LHCN-M2 (cell line): ENCODE data around the gene TESK2. TPM values are rescaled to one million over a fixed set of nuclear protein-coding genes. Genes with fewer than 3 reads are reported as not detected.
"Not testable (repeated sequence)": the region's sequence is repeated elsewhere in the genome, so short reads cannot be mapped to it uniquely, and the experiment has no call there.

ENCODE experiments used
- DNase-seq: peaks from one replicate; pipeline ENCODE4 v3.0.0-alpha.2; 2012; ENCODE audit warnings: low read depth
- total RNA-seq: library from RNA; depleted of rRNA; stranded (reverse); fragments of >200 nt; gene quantifications from 2 replicates; pipeline ENCODE4 v1.2.3, GENCODE V29; 2014

The TESK2 gene
- total RNA-seq, 1 experiment from 2014 or later, result 1.3 TPM

- DNase-seq, result no peak
Observed at GRCh38 chr1:45473302-45473701, 17.7 kb downstream of the TESK2 start.

DNA sequence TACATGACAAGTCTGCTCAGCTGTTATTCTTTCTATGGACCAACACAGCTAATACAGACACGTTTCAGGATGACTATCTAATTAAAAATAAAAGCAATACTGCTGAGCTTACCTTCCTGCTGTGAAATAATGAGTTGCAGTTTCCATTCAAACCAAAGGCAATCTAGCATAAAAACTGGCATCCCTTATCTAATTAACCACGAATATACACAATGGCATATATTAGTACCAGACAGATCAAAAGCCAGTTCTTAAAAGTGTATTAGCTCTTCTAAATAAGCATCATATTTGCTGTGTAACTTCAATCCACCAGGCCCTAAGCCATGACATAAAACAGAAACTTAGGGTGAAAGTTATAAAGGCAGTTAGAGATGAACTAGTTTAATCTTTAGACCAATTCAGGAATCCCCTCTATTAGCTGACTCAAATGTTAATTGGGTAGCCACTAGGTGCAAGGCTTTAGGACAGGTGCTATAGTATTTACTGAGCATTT lies 20.6 kb downstream of the TESK2 start:
- DNase-seq, result no peak

- DNase-seq, result not testable (repeated sequence)
Observed at GRCh38 chr1:45467353-45467752, 23.6 kb downstream of the TESK2 start.

- no peak for DNase-seq
Observed at GRCh38 chr1:45465277-45465676, 25.7 kb downstream of the TESK2 start.

- no peak for DNase-seq
Observed at GRCh38 chr1:45458894-45459293, 32.1 kb downstream of the TESK2 start.

DNA sequence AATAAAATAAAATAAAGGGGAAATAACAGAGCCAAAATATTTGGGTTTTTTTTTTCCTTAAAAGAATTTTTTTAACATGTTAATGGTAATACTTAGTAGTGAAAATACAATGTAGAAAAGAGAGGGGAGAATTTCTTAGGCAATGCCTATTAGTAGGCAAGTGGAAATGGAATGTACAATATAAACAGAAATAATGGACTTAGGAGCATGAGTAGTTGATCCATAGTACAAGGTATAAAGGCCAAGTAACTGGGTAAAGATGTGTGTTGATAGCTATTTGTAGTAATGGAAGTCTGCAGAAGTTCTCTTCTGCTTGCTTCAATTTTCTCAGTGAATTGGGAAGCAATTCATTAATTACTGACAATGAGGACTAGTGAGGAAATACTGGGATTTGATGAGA lies 34.4 kb downstream of the TESK2 start:
- no peak for DNase-seq

DNA sequence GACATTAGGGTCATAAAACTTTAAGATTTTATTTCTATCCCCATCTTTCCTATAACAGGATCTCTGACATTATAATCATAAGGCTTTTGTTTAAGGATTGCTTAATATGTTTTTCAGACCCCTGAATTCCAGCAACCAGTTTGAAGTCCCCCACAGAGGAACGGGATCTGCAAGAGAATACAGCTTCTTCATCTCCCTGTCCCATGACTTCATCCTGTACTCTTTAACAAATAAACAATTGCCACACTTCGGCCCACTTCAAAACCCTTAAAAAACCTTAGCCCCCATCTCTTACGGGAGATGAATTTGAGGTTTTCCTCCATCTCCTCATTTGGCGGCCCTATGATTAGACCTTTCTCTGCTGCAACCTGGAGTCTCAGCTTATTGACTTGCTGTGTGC lies 35.8 kb downstream of the TESK2 start:
- no peak for DNase-seq

DNA sequence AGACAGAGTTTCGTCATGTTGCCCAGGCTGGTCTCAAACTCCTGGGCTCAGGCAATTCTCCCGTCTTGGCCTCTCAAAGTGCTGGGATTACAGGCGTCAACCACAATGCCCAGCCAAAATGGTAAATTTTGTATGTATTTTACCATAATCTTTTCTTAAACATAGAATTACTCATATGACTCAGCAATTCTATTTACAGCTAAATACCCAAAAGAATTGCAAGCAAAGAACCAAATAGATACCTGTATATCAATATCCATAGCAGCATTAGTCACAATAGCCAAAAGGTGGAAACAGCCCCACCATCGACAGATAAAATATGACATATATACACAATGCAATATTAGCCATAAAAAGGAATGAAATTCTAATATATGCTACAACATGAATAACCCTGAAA lies 36.5 kb downstream of the TESK2 start:
- no peak for DNase-seq

GRCh38 chr1:45452503-45452902 lies 38.5 kb downstream of the TESK2 start:
- no peak for DNase-seq

DNA sequence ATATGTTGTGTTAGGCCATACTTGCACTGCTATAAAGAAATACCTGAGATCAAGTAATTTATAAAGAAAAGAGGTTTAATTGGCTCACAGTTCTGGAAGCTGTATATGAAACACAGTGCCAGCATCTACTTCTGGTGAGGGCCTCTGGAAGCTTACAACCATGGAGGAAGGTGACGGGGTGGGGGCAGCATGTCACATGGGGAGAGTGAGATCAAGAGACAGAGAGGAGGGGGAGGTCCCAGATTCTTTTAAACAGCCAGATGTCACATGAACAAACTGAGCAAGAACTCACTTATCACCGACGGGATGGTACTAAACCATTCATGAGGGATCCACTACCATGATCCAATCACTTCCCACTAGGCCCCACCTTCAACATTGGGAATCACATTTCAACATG lies 42.6 kb downstream of the TESK2 start:
- DNase-seq, result no peak

DNA sequence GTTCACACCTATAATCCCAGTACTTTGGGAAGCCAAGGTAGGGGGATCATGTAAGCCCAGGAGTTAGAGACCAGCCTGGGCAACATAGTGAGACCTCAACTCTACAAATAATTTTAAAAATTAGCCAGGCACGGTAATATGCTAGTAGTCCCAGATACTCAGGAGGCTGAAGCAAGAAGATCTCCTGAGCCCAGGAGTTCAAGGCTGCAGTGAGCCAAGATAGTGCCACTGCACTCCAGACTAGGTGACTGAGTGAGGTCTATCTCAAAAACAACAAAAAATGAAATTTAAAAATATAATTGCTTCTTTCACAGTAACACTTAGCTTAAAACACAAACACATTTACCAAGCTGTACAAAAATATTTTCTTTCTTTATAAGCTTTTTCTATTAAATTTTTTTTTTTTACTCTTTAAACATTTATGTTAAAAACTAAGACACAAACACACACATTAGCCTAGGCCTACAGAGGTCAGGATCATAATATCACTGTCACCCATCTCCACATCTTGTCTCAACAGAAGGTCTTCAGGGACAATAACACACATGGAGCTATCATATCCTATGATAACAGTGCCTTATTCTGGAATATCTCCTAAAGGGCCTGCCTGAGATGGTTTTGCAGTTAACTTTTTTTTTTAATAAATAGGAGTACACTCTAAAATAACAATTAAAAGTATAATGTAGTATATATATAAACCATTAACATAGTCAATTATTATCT lies 43.9 kb downstream of the TESK2 start:
- no peak for DNase-seq

DNA sequence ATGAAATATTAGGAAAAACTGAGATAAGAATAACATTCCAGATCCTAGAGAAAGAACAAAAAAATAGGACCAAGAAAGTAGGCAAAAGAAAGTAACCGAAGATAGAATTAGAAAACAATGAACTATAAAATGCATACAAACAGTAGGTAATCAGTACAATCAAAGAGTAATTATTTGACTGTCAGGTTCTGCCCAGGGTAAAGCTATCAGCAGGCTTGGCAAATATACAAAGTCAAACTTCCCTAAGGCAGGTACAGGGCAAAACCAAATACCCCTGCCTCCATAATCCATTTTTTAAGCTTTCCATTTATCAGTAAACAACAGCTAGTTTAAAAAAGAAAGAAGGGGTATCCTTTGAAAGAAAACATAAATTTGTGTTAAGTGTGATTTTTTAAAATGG lies 44.4 kb downstream of the TESK2 start:
- no peak for DNase-seq

DNA sequence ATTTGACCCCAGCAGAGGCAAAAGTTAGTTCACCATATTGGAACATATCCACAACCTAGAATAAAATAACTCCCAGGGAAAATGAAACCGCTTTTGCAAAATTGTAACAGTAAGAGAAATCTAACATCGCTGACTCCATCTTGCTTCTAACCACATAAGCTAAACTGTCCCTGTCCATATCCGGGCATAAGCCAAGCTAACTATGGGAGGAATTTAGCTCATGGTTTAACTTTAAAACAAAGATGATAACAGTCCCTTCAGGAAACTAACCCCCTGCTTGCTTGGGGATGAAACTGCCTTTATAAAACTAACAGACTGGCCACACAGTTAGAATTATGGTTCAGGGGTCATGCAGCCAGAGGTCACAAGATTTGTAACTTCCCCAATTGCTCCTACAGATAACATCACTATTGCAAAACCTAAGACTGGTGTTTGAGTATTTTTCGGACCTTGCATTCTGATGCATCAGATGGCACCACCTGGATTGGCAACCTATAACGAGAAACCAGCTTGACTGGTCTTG lies 46.3 kb downstream of the TESK2 start:
- no peak for DNase-seq

DNA sequence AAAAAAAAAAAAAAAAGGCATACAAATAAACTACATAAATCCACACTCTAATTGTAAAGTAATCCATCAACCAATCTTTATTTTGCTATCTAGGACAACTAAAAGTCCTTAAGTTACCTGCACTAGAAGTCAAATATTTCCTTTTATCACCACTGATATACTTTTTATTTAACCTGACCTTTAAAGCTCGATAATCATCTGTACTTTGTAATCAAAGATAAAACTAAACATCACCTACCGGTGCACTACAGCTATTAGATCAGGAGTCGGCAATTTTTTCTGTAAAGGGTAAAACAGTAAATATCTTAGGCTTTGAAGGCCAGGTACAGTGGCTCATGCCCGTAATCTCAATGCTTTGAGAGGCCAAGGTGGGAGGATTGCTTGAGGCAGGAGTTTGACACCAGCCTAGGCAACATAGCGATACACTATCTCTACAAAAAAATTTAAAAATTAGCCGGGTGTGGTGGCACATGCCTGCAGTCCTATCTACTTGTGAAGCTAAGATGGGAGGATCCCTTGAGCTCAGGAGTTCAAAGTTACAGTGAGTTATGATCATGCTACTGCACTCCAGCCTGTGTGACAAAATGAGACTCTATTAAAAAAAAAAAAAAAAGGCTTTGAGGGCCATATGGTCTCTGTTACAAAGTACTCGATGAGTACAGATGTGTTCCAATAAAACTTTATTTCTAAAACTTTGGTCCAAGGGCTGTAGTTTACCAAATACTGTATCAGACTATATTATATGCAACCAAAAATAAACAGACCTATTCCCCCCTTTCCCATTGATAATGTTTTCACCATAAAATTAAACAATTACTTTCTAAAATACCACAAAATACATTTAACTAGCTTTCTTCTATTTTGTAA lies 47.1 kb downstream of the TESK2 start:
- DNase-seq, result no peak

- DNase-seq, result peak; percentile 37
Observed at GRCh38 chr1:45442272-45442671, 48.7 kb downstream of the TESK2 start.

DNA sequence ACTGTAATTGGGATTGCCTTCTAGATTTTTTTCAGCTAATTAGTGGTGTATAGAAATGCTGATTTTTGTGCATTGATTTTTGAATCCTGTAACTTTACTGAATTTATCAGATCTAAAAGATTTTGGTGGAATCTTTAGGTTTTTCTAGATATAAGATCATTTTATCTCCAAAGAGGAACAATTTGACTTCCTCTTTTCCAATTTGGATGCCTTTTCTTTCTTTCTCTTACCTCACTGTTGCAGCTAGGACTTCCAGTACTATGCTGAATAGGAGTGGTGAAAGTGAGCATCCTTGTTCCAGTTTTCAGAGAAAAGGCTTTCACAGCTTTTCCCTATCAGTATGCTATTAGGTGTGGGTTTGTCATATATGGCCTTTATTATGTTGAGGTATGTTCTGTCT lies 53.6 kb downstream of the TESK2 start:
- DNase-seq, result no peak

GRCh38 chr1:45430490-45430889 lies 60.5 kb downstream of the TESK2 start:
- DNase-seq, result no peak

DNA sequence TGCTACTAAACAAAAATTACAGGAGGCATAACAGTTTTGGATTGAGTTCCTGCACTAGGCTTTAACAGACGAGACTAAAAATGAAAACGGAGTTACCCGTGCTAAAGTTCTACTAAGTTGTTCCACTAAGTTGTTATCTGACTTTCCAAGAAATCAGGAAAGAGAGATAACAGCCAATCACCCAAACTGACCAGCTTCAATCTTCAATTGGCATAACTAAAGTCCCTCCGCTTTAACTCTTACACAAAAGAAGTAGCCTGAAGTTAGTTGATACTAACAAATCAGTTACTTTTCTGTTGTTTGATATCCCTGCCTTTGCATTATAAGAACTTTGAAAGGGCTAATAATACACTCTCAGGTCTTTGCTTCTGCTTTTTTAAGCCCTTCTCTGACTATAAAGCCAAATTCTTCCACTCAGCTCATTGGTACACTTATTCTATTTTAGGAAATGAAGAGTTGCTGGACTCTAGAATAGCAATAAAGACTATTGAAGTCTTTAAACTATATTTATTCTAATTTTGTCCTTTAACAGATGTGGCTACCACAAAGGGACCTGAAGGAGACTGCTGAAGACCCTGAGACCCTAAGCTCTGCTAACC lies 61.3 kb downstream of the TESK2 start:
- no peak for DNase-seq

- DNase-seq, result no peak
Observed at GRCh38 chr1:45423906-45424678, 66.9 kb downstream of the TESK2 start.

DNA sequence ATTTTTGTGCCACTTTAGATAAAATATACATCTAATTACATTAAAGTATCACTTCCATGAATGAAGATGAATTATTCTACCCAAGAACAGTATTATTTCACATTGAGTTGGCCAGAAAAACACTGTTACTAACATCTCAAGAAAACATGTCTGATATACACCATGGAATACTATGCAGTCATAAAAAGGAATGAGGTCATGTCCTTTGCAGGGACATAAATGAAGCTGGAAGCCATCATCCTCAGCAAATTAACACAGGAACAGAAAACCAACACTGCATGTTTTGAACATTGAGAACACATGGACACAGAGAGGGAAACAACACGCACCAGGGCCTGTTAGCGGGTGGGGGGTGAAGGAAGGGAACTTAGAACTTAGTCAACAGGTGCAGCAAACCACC lies 69.0 kb downstream of the TESK2 start:
- no peak for DNase-seq

DNA sequence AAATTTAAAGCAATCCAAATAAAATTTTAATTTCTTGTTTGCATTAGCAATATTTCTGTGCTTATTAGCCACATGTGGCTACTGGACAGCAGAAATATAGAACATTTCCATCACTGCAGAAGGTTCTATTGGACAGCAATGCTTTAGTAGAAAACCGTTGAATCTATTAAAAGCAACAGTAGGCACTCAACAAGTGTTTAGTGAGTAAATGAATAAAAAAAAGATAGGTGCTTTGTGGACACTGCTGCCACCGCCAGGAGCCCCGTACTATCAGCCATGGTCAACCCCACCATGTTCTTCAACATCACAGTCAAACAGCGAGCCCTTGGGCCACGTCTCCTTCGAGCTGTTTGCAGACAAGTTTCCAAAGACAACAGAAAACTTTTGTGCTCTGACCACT lies 76.2 kb downstream of the TESK2 start:
- no peak for DNase-seq
